Measurements from ENCODE around the gene VSIG2. TPM values are rescaled to one million over a fixed set of nuclear protein-coding genes. Genes with fewer than 3 reads are reported as not detected.

Gene VSIG2
- total RNA-seq, 1 donor from 2014 or later: 2.6 TPM

- Mint-ChIP-seq H3K4me3 (ENCODE audit: low read depth) (no peak overlapping the region), H3K4me1 (ENCODE audit: low read depth) (peaks cover 11% of the 10 kb centered on the region), H3K27ac (no peak overlapping the region), H3K27me3 (peaks cover 57% of the 10 kb centered on the region), H3K36me3 (ENCODE audit: insufficient read depth) (no peaks in the 10 kb centered on the region), H3K9me3 (ENCODE audit: low read depth) (no peaks in the 10 kb centered on the region)
- no peak for TF ChIP-seq CTCF (IDR thresholded peaks at IDR 0.05; ENCODE audit: unreplicated experiment)
- DNase-seq (ENCODE audit: low spot score, unreplicated experiment): no peak
Observed at GRCh38 chr11:124756033-124756752, 4.1 kb upstream of the VSIG2 start.

- H3K27ac Mint-ChIP-seq: no peak overlapping the region
- H3K36me3 Mint-ChIP-seq (ENCODE audit: insufficient read depth): no peaks in the 10 kb centered on the region
- H3K4me3 Mint-ChIP-seq (ENCODE audit: low read depth): no peak overlapping the region
- H3K27me3 Mint-ChIP-seq: peaks cover 57% of the 10 kb centered on the region
- H3K4me1 Mint-ChIP-seq (ENCODE audit: low read depth): peaks cover 9% of the 10 kb centered on the region
- H3K9me3 Mint-ChIP-seq (ENCODE audit: low read depth): no peaks in the 10 kb centered on the region
- TF ChIP-seq CTCF (IDR thresholded peaks at IDR 0.05; ENCODE audit: unreplicated experiment): no peak
- DNase-seq (ENCODE audit: low spot score, unreplicated experiment): no peak
Observed at GRCh38 chr11:124754710-124755109, 2.7 kb upstream of the VSIG2 start.

DNA sequence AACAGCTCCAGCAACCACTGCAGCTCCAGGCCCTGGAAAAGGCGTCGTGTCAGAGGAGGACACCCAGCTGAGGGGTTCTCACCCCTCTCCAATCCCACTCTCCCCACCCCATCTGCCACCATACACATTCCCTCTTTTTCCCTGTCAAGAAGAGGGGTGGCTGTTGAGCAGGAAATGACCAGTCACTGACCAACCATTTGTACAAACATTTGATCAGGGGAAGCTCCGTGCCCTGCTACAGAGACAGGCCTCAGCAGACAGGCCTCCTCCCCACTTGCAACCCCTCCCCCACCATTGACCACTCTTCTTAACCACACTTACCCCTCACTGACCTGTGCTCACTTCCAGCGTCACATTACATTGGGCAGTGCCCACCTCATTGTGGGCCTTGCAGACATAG, 2.3 kb upstream of the VSIG2 start:
- no peak for DNase-seq (ENCODE audit: low spot score, unreplicated experiment)
- H3K9me3 Mint-ChIP-seq (ENCODE audit: low read depth): no peaks in the 10 kb centered on the region
- peaks cover 10% of the 10 kb centered on the region for H3K4me1 Mint-ChIP-seq (ENCODE audit: low read depth)
- no peak for TF ChIP-seq CTCF (IDR thresholded peaks at IDR 0.05; ENCODE audit: unreplicated experiment)
- H3K36me3 Mint-ChIP-seq (ENCODE audit: insufficient read depth): no peaks in the 10 kb centered on the region
- H3K27me3 Mint-ChIP-seq: peaks cover 59% of the 10 kb centered on the region
- H3K27ac Mint-ChIP-seq: no peak overlapping the region
- H3K4me3 Mint-ChIP-seq (ENCODE audit: low read depth): no peak overlapping the region

DNA sequence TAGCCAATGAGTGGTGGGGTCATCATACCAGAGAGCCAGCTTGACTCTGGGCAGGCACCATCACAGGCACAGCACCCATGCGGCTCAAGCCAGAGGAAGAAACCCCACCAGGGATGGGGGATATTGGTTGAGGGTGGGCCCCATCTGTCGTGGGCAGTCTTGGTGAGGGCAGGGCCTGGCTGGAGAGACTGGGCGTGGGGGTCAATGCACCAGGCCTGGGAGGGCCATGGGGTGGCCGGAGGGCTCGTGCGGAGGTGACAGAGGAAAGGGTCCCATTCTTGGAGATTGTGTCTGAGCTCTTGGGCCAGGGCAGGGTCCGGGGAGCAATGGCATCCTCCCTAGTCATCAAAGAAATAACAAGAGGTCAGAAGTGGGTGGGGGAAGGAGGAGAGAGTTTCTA, 1.6 kb upstream of the VSIG2 start:
- DNase-seq (ENCODE audit: low spot score, unreplicated experiment): no peak
- Mint-ChIP-seq H3K27ac (no peak overlapping the region), H3K4me3 (ENCODE audit: low read depth) (no peak overlapping the region), H3K36me3 (ENCODE audit: insufficient read depth) (no peaks in the 10 kb centered on the region), H3K4me1 (ENCODE audit: low read depth) (peaks cover 13% of the 10 kb centered on the region), H3K27me3 (peaks cover 59% of the 10 kb centered on the region), H3K9me3 (ENCODE audit: low read depth) (no peaks in the 10 kb centered on the region)
- no peak for TF ChIP-seq CTCF (IDR thresholded peaks at IDR 0.05; ENCODE audit: unreplicated experiment)

GRCh38 chr11:124753205-124753604, 1.1 kb upstream of the VSIG2 start:
- Mint-ChIP-seq H3K36me3 (ENCODE audit: insufficient read depth) (no peaks in the 10 kb centered on the region), H3K27me3 (peaks cover 59% of the 10 kb centered on the region), H3K4me3 (ENCODE audit: low read depth) (no peak overlapping the region), H3K27ac (no peak overlapping the region), H3K9me3 (ENCODE audit: low read depth) (no peaks in the 10 kb centered on the region), H3K4me1 (ENCODE audit: low read depth) (peaks cover 11% of the 10 kb centered on the region)
- no peak for DNase-seq (ENCODE audit: low spot score, unreplicated experiment)
- TF ChIP-seq CTCF (IDR thresholded peaks at IDR 0.05; ENCODE audit: unreplicated experiment): no peak
